ENCODE data around the gene TEX9.

DNA sequence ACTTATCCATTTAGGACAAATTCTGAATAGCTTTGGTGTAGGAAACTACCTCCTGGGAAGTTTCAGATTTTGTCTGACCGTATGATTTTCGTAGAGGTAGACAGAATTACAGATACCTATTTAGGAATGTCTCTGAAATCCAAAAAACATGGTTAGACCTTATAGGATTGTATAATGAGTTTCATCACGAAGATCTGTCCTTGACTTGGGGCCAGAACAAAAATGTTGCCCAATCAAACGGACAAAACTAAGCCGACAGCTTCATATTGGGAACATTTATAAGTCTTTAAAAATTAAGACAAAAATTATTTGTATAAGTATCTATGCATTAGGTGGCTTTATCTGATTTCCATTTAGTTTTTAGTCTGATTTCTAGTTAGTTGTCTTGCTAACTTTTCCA, 67.1 kb downstream of the TEX9 start:
- TF ChIP-seq CTCF (IDR thresholded peaks at IDR 0.05; ENCODE audit: low read depth, low read length) (no peak), EZH2phosphoT487 (IDR thresholded peaks at IDR 0.05; ENCODE audit: low read depth) (no peak)
